ENCODE results near the gene VIT.

- TF ChIP-seq CTCF (IDR thresholded peaks at IDR 0.05) = no peak
- no peak for TF ChIP-seq ZFX (IDR thresholded peaks at IDR 0.05; ENCODE audit: borderline replicate concordance)
Measured at GRCh38 chr2:36732673-36733036, 36.1 kb downstream of the VIT start.
